ENCODE results near the gene CHD9.
"Not testable (repeated sequence)": the region's sequence is repeated elsewhere in the genome, so short reads cannot be mapped to it uniquely, and the experiment has no call there.

CHD9 gene

DNA sequence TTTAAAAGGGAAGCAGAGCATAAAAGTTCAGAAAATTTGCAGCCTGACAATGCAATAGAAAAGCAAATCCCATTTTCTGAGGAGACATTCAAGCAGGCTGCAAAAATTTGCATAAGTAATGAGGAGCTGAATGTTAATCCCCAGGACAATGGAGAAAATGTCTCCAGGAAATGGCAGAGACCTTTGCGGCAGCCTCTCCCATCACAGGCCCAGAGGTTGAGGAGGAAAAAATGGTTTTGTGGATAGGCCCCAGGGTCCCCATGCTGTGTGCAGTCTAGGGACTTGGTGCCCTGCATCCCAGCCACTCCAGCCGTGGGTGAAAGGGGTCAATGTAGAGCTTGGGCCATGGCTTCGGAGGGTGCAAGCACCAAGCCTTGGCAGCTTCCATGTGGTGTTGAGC lies 19.5 kb downstream of the CHD9 start:
- not testable (repeated sequence) for DNase-seq (ENCODE audit: low read depth in 1 of 2, low spot score in 1 of 2)

DNA sequence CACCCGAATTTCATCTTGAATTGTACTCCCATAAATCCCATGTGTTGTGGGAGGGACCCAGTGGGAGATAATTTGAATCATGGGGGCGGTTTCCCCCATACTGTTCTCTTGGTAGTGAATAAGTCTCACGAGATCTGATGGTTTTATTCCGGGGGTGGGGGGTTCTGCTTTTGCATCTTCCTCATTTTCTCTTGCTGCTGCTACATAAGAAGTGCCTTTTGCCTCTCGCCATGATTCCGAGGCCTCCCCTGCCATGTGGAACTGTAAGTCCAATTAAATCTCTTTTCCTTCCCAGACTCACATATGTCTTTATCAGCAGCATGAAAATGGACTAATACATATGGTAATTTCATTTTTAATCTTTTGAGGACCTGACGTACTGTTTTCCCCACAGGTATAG lies 20.7 kb downstream of the CHD9 start:
- not testable (repeated sequence) for DNase-seq (ENCODE audit: low read depth in 1 of 2, low spot score in 1 of 2)

DNA sequence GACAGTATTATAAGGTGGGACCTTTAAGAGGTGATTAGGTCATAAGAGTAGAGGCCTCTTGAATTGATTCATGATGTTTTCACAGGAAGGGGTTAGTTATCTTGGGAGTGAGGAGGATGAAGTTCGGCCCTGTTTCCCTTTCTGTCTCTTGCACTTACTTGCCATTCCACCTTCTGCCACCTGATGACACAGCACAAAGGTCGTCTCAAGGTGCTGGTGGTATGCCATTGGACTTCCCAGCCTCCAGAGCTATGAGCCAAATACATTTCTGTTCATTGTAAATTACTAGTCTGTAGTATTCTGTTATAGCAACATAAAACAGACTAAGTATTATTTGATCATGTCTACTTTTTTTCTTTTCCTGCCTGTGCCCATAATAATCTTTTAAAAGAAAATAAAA lies 23.5 kb downstream of the CHD9 start:
- DNase-seq (ENCODE audit: low read depth in 1 of 2, low spot score in 1 of 2): no peak

DNA sequence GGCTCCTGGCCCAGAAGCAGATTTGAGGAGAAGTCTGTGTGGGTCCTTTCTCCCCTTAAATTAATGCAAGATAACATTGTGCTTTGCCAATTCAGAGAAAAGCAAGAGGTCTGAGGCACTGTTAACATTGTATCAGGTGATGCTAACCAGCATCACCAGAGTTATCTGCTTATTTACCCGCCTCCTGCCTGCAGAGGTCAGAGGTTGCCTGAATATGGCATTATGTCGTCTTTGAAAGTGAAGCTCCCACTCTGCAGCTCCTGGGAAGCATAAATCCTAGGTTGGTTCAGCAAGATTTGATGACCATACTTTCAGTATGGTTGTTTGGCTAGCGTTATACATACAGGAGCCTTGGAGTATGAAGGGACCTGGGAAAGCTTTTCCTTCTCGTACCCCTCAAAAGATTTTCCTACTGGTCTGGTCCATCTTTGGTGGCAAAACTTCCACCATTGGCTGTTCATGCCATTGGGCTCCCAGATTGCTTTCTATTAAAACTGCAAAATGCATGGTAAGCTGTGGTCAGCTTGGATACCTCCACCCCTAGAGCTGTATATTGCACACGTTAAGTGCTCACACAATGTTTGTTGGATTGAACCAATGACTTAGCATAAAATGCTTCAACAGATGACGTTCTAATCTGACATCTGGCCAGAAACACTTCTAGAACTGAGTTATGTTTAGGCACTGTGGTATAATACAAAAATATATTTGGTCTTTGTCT lies 24.1 kb downstream of the CHD9 start:
- DNase-seq (ENCODE audit: low read depth in 1 of 2, low spot score in 1 of 2): no peak

DNA sequence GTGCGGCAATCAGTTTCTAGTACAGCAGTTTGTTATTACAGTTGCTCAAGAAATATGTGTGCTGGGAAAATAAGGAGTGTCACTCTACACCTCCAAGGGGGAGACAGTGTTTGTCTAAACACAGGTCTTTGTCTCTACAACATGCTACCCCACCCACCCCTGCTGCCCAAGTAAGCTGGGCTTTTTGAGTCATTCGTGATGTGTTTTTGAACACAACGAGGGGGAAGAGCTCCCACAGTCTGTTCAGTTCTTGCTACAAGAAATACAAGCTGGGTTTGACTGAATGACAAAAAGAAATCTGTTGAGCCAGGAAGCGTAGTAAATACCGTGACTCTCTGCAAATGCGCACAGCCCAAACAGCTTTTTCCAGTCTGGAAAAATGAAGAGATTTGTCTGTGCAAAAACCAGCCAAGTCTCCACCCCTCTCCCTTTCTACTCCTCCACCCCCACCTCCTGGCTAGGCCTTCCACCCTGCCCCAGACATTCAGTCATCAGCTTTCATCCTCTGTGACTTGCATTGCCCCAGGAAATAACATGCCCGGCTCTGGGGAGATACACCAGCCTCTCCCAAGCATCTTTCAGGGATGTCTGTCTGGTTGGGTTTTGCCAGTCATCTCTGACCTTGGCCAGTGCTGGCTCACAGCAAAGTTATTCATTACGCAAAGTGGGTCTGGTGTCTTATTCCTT lies 25.7 kb downstream of the CHD9 start:
- no peak for DNase-seq (ENCODE audit: low read depth in 1 of 2, low spot score in 1 of 2)

DNA sequence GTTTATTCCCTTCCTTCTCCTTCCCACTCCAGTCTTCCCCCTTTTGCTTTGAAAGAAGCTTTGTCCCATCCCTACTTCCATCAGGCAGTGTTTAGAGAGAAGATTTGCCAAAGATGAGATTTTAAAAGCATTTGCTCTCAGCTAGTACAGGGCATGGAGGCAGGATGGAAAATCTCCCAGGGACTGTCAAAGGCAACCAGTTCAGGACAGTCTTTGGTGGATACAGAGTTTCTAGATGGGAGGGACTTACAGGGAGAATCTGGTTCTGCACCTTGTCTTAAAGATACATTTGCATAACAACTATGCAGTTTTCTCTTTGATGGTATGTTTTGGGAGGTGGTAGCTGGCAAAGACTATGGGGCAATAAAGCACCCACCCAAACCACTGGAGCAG lies 26.2 kb downstream of the CHD9 start:
- DNase-seq (ENCODE audit: low read depth in 1 of 2, low spot score in 1 of 2): no peak

DNA sequence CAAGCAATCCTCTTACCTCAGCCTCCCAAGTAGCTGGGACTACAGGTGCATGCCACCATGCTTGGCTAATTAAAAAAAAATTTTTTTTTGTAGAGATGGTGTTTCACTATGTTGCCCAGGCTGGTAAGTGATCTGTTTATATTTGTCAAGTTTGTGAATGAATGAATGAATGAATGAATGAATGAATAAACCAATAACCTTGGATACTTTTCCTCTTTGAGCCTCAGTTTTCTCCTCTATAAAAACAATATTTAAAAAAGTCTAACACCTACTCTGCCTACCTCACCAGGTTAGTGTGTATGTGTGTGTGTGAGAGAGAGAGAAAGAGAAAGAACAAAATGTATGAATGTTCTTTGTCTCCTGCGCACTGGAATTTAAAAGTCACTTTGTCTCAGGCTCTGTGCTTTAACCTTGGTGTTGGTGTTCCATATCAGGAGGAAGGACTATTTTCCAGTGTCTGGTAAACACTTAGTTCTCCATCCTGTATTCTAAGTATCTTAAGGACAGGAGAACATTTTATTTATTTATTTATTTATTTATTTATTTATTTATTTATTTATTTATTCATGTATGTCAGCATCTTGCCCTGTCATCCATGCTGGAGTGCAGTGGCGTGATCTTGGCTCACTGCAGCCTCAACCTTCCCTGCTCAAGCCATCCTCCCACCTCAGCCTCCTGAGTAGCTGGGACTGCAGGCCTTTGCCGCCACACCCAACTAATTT lies 27.1 kb downstream of the CHD9 start:
- no peak for DNase-seq (ENCODE audit: low read depth in 1 of 2, low spot score in 1 of 2)

DNA sequence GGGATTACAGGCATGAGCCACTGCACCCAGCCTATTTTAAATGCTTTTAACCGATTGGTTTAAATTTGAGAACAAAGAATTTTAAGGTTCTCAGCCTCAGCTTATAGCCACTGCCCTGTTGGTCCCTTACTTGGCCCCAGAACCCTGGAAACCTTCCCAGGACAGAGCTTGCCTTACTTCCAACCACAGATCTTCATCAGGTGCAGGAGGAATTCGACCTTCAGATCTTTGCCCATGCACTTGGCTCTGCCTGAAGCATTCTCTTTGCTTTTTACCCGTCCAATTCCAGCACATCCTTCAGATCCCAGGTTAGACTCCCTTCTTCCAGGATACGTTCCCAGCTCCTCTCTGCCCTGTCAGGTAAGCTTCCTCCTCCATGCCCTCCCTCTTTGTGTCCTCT lies 27.7 kb downstream of the CHD9 start:
- no peak for DNase-seq (ENCODE audit: low read depth in 1 of 2, low spot score in 1 of 2)

DNA sequence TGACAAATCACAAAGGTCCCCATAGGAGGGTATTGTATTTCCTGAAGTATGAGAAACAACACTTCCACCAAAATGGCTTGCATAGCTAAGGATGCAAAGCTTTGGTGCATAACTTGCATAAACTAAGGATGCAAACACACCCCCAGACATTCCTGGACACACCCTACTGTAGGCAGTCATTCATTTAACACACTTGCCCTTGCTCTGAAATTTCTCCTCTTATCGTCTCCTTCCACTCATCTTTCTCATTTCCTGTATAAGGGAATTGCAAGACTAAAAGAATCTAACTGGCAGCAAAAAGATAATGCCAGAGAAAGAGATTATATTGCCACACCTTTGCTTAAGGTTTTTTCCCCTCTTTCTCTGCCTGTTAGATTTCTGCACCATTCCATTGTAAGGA lies 28.3 kb downstream of the CHD9 start:
- DNase-seq (ENCODE audit: low read depth in 1 of 2, low spot score in 1 of 2): no peak

DNA sequence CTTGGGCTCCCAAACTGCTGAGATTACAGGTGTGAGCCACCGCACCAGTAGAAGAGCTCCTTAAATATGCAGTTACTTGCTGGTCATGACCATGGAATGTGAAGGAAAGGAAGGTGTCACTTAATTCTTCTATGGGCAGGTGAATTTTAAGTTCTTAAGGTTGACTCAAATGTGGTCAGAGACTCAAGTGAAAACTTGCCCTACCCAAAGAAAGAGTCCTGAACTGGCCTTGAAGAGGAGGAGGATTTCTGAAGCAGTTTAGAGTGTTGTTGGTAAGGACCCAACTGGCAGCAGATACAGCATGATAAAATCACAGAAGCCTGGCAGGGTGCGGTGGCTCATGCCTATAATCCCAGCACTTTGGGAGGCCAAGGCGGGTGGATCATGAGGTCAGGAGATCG lies 29.4 kb downstream of the CHD9 start:
- no peak for DNase-seq (ENCODE audit: low read depth in 1 of 2, low spot score in 1 of 2)

DNA sequence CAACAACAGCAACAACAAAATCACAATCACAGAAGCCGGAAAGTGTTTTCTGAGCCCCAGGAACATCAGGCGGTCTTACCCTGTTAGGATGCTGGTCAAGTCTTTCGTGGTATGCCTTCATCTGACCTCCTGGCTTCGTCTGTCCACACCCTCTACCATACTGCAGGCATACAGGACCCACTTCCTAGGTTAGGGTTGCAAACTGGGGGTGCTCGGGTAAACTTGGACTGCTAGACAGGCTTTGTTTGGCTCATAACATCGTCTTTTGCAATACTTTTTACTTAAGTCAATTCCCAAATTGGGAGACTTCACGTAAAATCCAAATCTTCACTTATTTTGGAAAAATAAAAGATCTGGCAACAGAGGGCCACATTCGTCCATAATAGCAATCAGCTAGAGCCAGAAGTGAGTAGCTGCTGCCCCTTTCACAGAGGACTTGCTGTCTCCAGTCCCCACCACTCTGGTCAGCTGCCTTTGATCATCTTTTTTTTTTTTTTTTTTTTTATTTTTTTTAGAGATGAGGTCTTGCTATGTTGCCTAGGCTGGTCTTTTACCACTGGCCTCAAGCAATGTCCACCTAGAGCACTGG lies 30.0 kb downstream of the CHD9 start:
- no peak for DNase-seq (ENCODE audit: low read depth in 1 of 2, low spot score in 1 of 2)

DNA sequence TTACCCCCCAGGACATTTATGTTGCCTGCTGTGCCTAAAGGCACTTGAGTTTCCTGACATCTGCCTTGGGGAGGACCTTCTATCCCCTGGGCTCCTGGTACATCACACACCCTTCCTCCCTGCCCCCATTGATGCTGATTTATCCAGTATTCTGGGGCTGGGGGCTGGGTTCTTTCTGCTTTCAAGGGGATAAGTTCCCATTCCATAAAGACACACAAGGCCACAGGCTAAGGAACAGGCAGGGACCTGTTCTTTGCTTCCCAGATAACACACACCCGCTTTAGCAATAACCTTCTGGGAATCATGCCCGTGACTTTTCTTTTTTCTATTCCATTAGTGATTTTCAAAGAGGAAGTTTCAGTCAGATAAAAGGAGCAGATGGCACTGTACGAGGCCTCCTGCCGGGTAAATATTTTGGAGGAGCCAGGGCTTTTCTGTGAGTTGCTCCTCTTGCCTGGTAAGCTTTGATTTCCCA lies 30.6 kb downstream of the CHD9 start:
- no peak for DNase-seq (ENCODE audit: low read depth in 1 of 2, low spot score in 1 of 2)

DNA sequence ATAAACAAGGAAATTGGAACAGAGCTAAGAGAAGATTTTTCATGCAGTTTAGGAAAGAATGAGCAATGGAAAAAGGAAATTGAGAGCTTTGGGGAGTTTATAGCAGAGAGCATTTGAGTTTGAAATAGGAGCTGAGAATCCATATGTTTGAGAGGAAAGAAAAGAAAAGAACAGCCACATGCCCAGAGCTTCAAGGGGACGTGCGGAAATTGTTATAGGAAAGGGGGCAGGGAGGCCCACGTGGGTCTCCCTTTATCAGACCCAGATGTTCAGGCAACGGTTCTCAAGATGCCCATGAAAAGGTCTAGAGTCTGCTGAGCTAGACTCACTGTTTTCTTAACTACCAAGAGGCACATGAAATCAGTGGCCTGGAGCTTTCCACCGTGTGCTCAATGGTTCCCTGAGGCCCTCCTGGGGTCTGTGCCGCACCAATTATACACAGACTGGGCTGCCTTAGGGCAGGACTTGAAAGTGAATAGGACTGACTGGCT lies 31.2 kb downstream of the CHD9 start:
- no peak for DNase-seq (ENCODE audit: low read depth in 1 of 2, low spot score in 1 of 2)

DNA sequence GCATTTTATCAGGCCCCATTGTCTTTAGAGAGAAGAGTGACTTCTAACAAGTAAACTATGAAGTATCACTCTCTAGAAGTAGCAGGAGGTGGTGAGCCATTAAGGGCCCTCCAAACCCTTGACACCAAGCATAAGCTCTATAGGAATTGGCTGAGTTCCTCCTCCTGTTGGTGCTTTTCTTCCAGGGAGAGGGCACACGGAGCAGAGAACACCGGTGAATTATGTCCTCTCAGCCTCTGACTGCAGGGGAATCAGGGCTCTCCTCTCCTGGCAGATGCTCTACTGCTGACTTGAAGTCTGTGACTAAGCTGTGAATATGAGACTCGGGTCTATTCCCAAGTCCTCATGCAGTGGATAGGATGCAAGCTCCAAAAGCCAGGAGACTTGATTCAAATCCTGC lies 32.3 kb downstream of the CHD9 start:
- no peak for DNase-seq (ENCODE audit: low read depth in 1 of 2, low spot score in 1 of 2)

DNA sequence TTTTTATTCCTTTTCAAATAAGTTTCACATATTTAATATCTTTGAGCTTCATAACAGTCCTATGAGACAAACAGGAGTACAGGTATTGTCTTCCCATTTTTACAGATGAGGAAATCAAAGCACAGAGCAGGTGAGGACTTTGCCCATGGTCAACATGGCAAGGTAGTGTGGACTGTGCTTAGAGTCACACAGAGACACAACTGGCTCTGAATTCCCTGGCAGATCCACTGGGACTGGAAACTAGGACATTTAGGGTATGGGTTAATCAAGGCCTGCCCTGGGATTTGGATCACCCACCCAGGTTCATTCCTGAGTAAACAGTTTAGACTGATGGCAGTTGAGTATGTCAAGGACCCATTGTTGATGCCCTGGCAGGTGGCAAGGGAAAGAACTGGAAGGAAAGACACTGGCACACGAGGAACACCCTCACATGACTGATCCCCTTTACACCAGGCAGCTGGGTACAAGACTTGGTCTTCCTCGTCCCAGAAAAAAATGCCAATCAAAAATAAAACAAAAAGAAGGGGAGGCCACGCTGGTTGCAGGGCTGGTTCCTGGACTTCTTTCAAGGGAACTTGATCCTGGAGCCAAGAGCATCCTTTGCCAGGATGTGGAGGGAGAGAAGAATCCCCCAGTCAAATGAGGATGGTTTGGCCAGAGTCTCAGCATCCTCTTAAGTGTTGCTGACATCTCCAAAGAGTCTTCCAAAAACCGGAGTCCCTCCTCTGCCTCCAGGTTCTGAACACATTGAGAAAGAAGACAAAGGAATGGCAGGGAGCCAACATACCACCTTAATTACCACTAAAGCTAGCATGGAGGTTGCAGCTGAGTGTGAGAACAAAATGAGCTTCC lies 34.9 kb downstream of the CHD9 start:
- DNase-seq (ENCODE audit: low read depth in 1 of 2, low spot score in 1 of 2): no peak

DNA sequence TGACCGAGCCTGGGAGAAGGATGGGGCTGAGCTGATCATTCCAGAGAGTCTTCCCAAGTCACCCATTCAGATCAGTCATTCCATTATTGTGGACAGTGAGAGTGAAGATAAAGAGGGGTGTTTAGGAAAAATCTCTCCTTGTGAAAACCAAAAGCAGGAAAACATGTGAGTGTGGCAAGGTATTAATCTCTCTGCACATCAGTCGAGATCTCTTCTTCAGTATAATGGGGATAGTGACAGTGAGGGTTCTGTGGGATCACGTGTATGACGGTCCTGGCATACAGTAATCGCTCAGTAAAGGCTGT lies 35.4 kb downstream of the CHD9 start:
- no peak for DNase-seq (ENCODE audit: low read depth in 1 of 2, low spot score in 1 of 2)

DNA sequence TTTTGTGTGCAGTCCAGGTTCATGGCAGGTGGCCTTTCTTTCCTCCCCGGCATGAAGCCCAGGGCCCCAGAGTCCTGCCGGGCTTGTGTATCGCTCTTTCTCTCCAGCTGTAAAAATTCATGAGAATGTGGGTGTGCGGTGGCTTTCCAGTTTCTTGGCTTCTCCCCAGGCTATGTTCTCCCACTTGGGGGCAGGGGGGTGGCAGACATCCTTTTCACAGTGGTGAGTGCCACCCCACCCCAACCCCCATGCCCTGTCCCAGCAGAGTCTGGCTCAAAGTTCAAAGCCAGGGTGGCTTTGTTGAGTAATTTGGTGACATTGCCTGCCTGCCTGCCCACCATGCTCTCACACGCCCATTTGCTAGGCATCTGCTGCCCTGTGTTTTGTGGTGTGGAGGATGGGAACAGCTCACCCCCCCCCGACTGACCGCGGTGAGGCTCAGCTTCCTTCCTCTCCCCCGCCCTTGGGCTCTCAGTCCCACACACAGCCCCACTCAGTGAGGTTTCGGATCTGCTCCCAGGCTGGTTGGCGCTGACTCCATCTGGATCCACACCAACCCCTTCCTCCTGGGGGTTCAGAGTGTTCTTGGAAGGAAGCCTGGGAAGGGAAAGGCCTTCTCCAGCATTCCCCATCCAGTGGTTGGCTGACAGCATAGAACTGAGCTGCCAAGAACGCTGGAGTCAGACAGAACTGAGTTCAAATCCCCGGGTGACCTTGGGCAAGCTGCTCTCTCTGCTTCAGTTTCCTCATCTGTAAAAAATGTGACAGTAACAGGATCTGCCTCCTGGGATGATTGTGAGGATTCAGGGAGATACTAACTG lies 36.0 kb downstream of the CHD9 start:
- no peak for DNase-seq (ENCODE audit: low read depth in 1 of 2, low spot score in 1 of 2)

DNA sequence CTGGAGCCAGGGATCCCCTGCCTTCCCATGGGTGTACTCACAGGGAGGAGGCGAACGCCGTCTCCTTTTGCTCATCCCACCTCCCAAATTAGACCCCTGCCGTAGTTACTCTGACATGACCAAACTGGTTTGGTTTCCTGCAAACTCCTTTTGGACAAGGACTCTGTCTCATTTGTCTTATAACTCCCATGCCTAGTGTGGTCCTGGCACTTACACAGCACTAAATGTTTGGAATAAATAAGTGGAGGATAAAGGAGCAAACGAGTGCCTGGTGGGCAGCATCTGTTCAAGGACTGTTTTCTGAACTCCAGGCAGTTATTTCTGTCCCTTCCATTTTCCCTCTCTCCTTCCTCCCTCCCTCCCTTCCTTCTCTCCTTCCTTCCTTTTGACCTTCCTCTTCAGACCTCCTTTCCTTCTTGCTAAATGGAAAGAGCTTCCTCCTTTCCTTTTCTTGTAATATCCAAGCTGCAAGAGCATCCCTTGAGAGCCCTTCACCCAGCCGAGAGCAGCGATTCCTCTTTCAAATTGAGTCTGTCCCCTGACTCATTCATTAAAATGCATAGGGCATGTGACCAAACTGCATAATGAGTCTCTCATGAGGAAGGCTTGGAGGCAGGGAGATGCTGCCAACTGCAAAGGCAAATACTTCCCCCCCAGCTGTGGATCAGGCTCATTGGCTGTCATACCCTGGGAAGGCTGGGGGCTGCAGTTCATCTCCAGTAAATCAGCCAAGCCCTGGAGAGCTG lies 36.8 kb downstream of the CHD9 start:
- DNase-seq (ENCODE audit: low read depth in 1 of 2, low spot score in 1 of 2): no peak

DNA sequence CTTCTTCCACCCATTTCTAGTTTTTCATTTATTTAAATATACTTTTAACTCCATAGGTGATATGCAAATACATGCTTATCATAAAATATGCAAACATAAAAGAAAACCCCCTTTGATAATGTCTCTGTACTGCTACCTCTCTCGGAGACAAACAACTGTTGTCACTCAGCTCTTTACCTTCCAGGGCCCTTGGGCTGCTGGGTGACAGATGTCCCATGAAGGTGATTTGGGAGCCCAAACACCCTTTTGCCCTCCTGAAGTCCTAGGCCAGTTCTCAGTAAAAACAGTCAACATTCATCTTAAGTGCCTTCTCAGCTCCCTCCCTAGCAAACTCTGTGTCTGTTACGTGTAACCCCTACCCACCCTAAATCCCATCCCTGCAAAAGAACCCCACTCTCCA lies 37.5 kb downstream of the CHD9 start:
- no peak for DNase-seq (ENCODE audit: low read depth in 1 of 2, low spot score in 1 of 2)

Data from activated T-helper 1 cell treated with anti-CD3 and anti-CD28 coated beads, Interleukin-2, amount 50 U/mL, for 16 hours (primary cell).